Mesenchymal stem cell (in vitro differentiated cells and primary cell): ENCODE measurements around the gene NUP160.
"Not testable (repeated sequence)": the region's sequence is repeated elsewhere in the genome, so short reads cannot be mapped to it uniquely, and the experiment has no call there.

Experiments
- DNase-seq: peaks from one replicate; pipeline ENCODE4 v3.0.0-alpha.2; 2013
- H2AFZ ChIP-seq: one replicate; pipeline ENCODE4 v1.6.1; 2013; ENCODE audit warnings: low read depth, mild to moderate bottlenecking, control low read depth, inconsistent platforms, low read length, moderate library complexity
- H2AK5ac ChIP-seq: 2 replicates; pipeline ENCODE4 v1.6.1; 2013; ENCODE audit warnings: low read length, moderate library complexity, mild to moderate bottlenecking, inconsistent platforms; ENCODE audit not compliant: severe bottlenecking
- H2BK120ac ChIP-seq: one replicate; pipeline ENCODE4 v1.6.1; 2013; ENCODE audit warnings: low read depth, mild to moderate bottlenecking, inconsistent platforms, low read length, moderate library complexity
- H2BK12ac ChIP-seq, 2 experiments: one replicate each; pipeline ENCODE4 v1.6.1; 2013; ENCODE audit warnings: inconsistent platforms in 2 of 2, low read length in 2 of 2, mild to moderate bottlenecking in 2 of 2, moderate library complexity in 2 of 2, control low read depth in 1 of 2
- H2BK15ac ChIP-seq: one replicate; pipeline ENCODE4 v1.6.1; 2013; ENCODE audit warnings: mild to moderate bottlenecking, low read depth, inconsistent platforms; ENCODE audit not compliant: poor library complexity, severe bottlenecking
- H2BK5ac ChIP-seq: 2 replicates; pipeline ENCODE4 v1.6.1; 2013; ENCODE audit warnings: low read depth, mild to moderate bottlenecking, low read length, control low read depth, inconsistent platforms; ENCODE audit not compliant: poor library complexity, severe bottlenecking
- H3K14ac ChIP-seq, 2 experiments: one replicate each; pipeline ENCODE4 v1.6.1; 2013; ENCODE audit warnings: inconsistent platforms in 2 of 2, low read length in 2 of 2, control low read depth in 1 of 2, mild to moderate bottlenecking in 1 of 2, moderate library complexity in 1 of 2
- H3K18ac ChIP-seq, 2 experiments: one replicate each; pipeline ENCODE4 v1.6.1; 2013; ENCODE audit warnings: inconsistent platforms in 2 of 2, low read length in 2 of 2, control low read depth in 1 of 2, low read depth in 1 of 2, mild to moderate bottlenecking in 1 of 2
- H3K23ac ChIP-seq, 2 experiments: one replicate each; pipeline ENCODE4 v1.6.1; 2013; ENCODE audit warnings: inconsistent platforms in 2 of 2, low read length in 2 of 2, mild to moderate bottlenecking in 2 of 2, moderate library complexity in 2 of 2, control low read depth in 1 of 2
- H3K27ac ChIP-seq: 2 replicates; pipeline ENCODE4 v1.5.1; 2013; ENCODE audit warnings: mild to moderate bottlenecking, moderate library complexity, low read length, control low read depth, inconsistent platforms; ENCODE audit not compliant: poor library complexity, severe bottlenecking
- H3K27me3 ChIP-seq, 2 experiments: 2 replicates each; pipeline versions ENCODE4 v1.6.1 to v1.7.0; 2013; ENCODE audit warnings: low read length in 2 of 2, mild to moderate bottlenecking in 2 of 2, moderate library complexity in 2 of 2, control low read depth in 1 of 2, inconsistent platforms in 1 of 2; ENCODE audit not compliant: control insufficient read depth in 1 of 2, insufficient read depth in 1 of 2
- H3K36me3 ChIP-seq, 2 experiments: 2 replicates each; pipeline versions ENCODE4 v1.6.1 to v1.7.0; 2013; ENCODE audit warnings: low read length in 2 of 2, control low read depth in 1 of 2, inconsistent platforms in 1 of 2, low read depth in 1 of 2, mild to moderate bottlenecking in 1 of 2; ENCODE audit not compliant: insufficient read depth in 2 of 2, control insufficient read depth in 1 of 2
- H3K4ac ChIP-seq, 2 experiments: one replicate each; pipeline ENCODE4 v1.6.1; 2013; ENCODE audit warnings: inconsistent platforms in 2 of 2, low read length in 2 of 2, mild to moderate bottlenecking in 2 of 2, moderate library complexity in 2 of 2, control low read depth in 1 of 2, low read depth in 1 of 2
- H3K4me1 ChIP-seq: 2 replicates; pipeline ENCODE4 v1.6.1; 2013; ENCODE audit warnings: low read depth, low read length, control low read depth; ENCODE audit not compliant: control insufficient read depth, insufficient read depth
- H3K4me2 ChIP-seq: 2 replicates; pipeline ENCODE4 v1.6.1; 2013; ENCODE audit warnings: low read length, mild to moderate bottlenecking, inconsistent platforms; ENCODE audit not compliant: poor library complexity, severe bottlenecking
- H3K4me3 ChIP-seq, 2 experiments: 2 replicates each; pipeline versions ENCODE4 v1.5.1 to v1.7.0; 2013; ENCODE audit warnings: low read length in 2 of 2, mild to moderate bottlenecking in 2 of 2, control low read depth in 1 of 2, low read depth in 1 of 2; ENCODE audit not compliant: insufficient read depth in 1 of 2
- H3K79me1 ChIP-seq: replicated peaks from 2 replicates; pipeline ENCODE4 v1.6.1; 2013; ENCODE audit warnings: mild to moderate bottlenecking, control low read depth, low read length, inconsistent platforms; ENCODE audit not compliant: poor library complexity, severe bottlenecking
- H3K9ac ChIP-seq: 2 replicates; pipeline ENCODE4 v1.7.0; 2013; ENCODE audit warnings: mild to moderate bottlenecking, low read length, moderate library complexity
- H3K9me3 ChIP-seq: 2 replicates; pipeline ENCODE4 v1.7.0; 2013; ENCODE audit warnings: mild to moderate bottlenecking, low read length; ENCODE audit not compliant: control insufficient read depth
- H4K8ac ChIP-seq: one replicate; pipeline ENCODE4 v1.6.1; 2013; ENCODE audit warnings: inconsistent platforms, mild to moderate bottlenecking, low read length, moderate library complexity
- H4K91ac ChIP-seq: one replicate; pipeline ENCODE4 v1.6.1; 2013; ENCODE audit warnings: mild to moderate bottlenecking, low read length, inconsistent platforms
- WGBS: methylation state at CpG from one replicate; pipeline ENCODE4 v1.1.7; 2013; ENCODE audit warnings: mixed read lengths; 5-methylcytosine and 5-hydroxymethylcytosine counted together

NUP160 gene

DNA sequence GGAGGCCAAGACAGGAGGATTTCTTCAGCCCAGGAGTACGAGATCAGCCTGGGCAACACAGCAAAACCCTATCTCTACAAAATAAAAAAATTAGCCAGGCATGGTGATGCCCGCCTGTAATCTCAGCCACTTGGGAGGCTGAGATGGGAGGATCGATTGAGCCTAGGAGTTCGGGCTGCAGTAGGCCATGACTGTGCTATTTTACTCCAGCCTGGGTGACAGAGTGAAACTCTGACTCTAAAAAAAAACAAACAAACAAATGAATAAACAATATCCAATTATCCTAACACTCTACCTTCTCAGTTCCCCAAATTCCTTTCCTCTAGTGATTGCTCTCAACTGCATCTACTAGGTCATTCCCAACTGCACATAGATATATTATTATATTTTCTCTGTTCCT is 5.4 kb downstream of the NUP160 start:
- Histone ChIP-seq H3K4me3 (no peak overlapping the region), H3K14ac (no peak overlapping the region)
- WGBS, result 100% methylated on average over 4 of the region's 4 CpGs

DNA sequence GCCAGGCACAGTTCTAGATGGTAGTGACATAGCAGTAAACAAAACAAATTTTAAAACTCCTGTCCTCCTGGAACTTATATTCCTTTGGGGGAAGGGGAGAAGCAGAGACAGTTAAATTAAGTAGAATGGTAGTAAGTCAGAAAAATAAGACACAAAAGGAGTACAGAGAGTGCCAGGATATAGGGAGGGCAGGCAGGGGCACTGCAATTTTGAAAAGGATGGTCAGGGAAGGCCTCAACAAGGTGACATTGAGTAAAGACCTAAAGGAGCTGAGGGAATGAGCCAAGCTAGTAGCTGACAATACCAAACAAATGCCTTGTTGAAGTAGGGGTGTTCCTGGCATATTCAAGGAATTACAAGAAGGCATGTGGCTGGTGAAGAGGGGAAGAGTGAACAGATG is 10.2 kb downstream of the NUP160 start:
- DNase-seq, result no peak
- H3K27ac ChIP-seq, result no peak overlapping the region
- H3K36me3 ChIP-seq, result peaks cover 49 to 95% of the 10 kb centered on the region in 2 experiments
- no peak overlapping the region for H2BK15ac ChIP-seq
- H2BK120ac ChIP-seq, result no peak overlapping the region
- no peak overlapping the region for H3K4me3 ChIP-seq
- H3K4ac ChIP-seq, result no peak overlapping the region
- H4K8ac ChIP-seq, result no peak overlapping the region
- no peak overlapping the region for H3K9ac ChIP-seq
- H2BK5ac ChIP-seq, result no peak overlapping the region
- H3K14ac ChIP-seq, result no peak overlapping the region
- no peaks in the 10 kb centered on the region for H3K9me3 ChIP-seq
- H2BK12ac ChIP-seq, result no peak overlapping the region
- H3K27me3 ChIP-seq, result no peaks in the 10 kb centered on the region
- no peak overlapping the region for H4K91ac ChIP-seq
- peaks cover 22% of the 10 kb centered on the region for H3K79me1 ChIP-seq
- no peak overlapping the region for H2AFZ ChIP-seq
- H3K23ac ChIP-seq, result no peak overlapping the region
- no peak overlapping the region for H2AK5ac ChIP-seq
- H3K18ac ChIP-seq, result no peak overlapping the region
- no peaks in the 10 kb centered on the region for H3K4me1 ChIP-seq
- no peak overlapping the region for H3K4me2 ChIP-seq

More for the DNA sequence above, 5.4 kb downstream of the NUP160 start:
- peaks cover 2% of the 10 kb centered on the region for H3K4me1 ChIP-seq
- H2BK120ac ChIP-seq, result no peak overlapping the region
- no peak overlapping the region for H4K91ac ChIP-seq
- H3K79me1 ChIP-seq, result peaks cover 39% of the 10 kb centered on the region
- H2AK5ac ChIP-seq, result no peak overlapping the region
- no peaks in the 10 kb centered on the region for H3K27me3 ChIP-seq
- no peak overlapping the region for H3K27ac ChIP-seq
- H3K18ac ChIP-seq, result no peak overlapping the region
- H2BK15ac ChIP-seq, result no peak overlapping the region
- no peak overlapping the region for H2AFZ ChIP-seq
- no peak overlapping the region for H3K4me2 ChIP-seq
- H2BK5ac ChIP-seq, result no peak overlapping the region
- H3K36me3 ChIP-seq, result peaks cover 32 to 79% of the 10 kb centered on the region in 2 experiments
- H3K9ac ChIP-seq, result no peak overlapping the region
- H3K4ac ChIP-seq, result no peak overlapping the region
- H4K8ac ChIP-seq, result no peak overlapping the region
- no peak overlapping the region for H2BK12ac ChIP-seq
- H3K23ac ChIP-seq, result no peak overlapping the region
- no peak for DNase-seq
- no peaks in the 10 kb centered on the region for H3K9me3 ChIP-seq

DNA sequence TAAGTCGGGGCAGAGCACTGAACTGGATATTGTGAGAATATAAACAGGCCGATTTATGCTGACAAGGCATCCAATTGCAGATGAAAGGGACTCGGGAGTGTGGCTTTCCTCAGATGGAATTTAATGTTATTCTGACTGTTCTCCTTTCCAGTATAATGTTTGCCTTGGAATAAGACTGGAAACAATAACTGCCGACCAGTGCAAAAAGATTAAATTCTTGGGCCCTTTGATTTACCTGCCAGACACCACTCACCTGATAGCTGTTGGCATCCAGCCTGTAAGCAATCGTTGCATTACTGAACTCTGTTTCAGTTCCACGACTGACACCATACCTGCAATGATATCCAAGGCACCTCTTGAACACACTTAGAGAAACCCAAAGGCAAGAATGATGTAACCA is 10.9 kb downstream of the NUP160 start:
- Histone ChIP-seq H3K79me1 (peaks cover 17% of the 10 kb centered on the region), H4K91ac (no peak overlapping the region), H2BK15ac (no peak overlapping the region), H3K4me2 (no peak overlapping the region), H3K18ac (no peak overlapping the region), H3K9ac (no peak overlapping the region), H3K14ac (no peak overlapping the region), H3K36me3 (peaks cover 46 to 95% of the 10 kb centered on the region in 2 experiments), H2AK5ac (no peak overlapping the region), H3K4ac (no peak overlapping the region), H2AFZ (no peak overlapping the region), H3K23ac (no peak overlapping the region), H4K8ac (no peak overlapping the region), H3K4me1 (no peaks in the 10 kb centered on the region), H2BK5ac (no peak overlapping the region), H3K27ac (no peak overlapping the region), H3K27me3 (no peaks in the 10 kb centered on the region), H2BK12ac (no peak overlapping the region), H3K4me3 (no peak overlapping the region), H2BK120ac (no peak overlapping the region), H3K9me3 (no peaks in the 10 kb centered on the region)
- whole genome bisulfite sequencing, result over 99% methylated on average over 6 of the region's 6 CpGs
- DNase-seq, result no peak

DNA sequence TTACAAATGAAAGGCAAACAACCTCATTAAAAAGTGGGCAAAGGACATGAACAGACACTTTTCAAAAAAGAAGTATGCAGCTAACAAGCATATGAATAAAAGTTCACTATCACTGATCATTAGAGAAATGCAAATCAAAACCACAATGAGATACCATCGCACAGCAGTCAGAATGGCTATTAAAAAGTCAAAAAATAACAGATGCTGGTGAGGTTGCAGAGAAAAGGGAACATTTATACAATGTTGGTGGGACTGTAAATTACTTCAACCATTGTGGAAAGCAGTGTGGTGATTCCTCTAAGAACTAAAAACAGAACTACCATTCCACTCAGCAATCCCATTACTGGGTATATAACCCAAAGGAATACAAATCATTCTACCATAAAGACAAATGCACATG is 18.1 kb downstream of the NUP160 start:
- H3K23ac ChIP-seq, H3K9me3 ChIP-seq, H2BK120ac ChIP-seq, H2AK5ac ChIP-seq, H3K27ac ChIP-seq, H3K18ac ChIP-seq, H4K91ac ChIP-seq, H3K4me3 ChIP-seq, H2BK15ac ChIP-seq, H4K8ac ChIP-seq, H2BK12ac ChIP-seq, H3K27me3 ChIP-seq, H3K4me1 ChIP-seq, DNase-seq, H2BK5ac ChIP-seq, H3K4ac ChIP-seq, H3K4me2 ChIP-seq, H3K14ac ChIP-seq, H3K9ac ChIP-seq, H2AFZ ChIP-seq: not testable (repeated sequence)
- no CpG with 5 or more reads among the region's 1 CpG for WGBS
- peaks cover 15% of the 10 kb centered on the region for H3K79me1 ChIP-seq
- peaks cover 24 to 75% of the 10 kb centered on the region in 2 experiments for H3K36me3 ChIP-seq
